Activated CD4-positive, alpha-beta memory T cell treated with anti-CD3 and anti-CD28 coated beads, Interleukin-2, amount 10 ng/mL, durations not matched to agents 7 days and 5 days (primary cell): ENCODE measurements around the gene ELAVL1. TPM values are rescaled to one million over a fixed set of nuclear protein-coding genes. Genes with fewer than 3 reads are reported as not detected.
A peak's percentile ranks its signal among the peaks of the same experiment; 100 is the strongest.

ENCODE experiments used
- CTCF ChIA-PET: fragments of 350-600 bp; sonication (Branson Sonifier 250); formaldehyde crosslinking; loops from one replicate; lab custom pipeline; 2021; ENCODE audit warnings: antibody characterized with exemption, inconsistent platforms; lab: Charles Lee
- POLR2A ChIA-PET: fragments of 350-600 bp; sonication (Branson Sonifier 250); formaldehyde crosslinking; loops from one replicate; lab custom pipeline; 2021; ENCODE audit warnings: antibody characterized with exemption; lab: Charles Lee
- DNase-seq: peaks from one replicate; pipeline ENCODE4 v3.0.0-alpha.2; 2020
- H3K27ac Mint-ChIP-seq: one replicate; pipeline ENCODE4 v1.8.0; 2021; ENCODE audit warnings: mild to moderate bottlenecking, mixed read lengths
- H3K27me3 Mint-ChIP-seq: one replicate; pipeline ENCODE4 v1.8.0; 2021; ENCODE audit warnings: mixed read lengths
- H3K36me3 Mint-ChIP-seq: one replicate; pipeline ENCODE4 v1.8.0; 2021; ENCODE audit warnings: low read depth, mixed read lengths
- H3K4me1 Mint-ChIP-seq: one replicate; pipeline ENCODE4 v1.8.0; 2021; ENCODE audit warnings: mixed read lengths
- H3K4me3 Mint-ChIP-seq: one replicate; pipeline ENCODE4 v1.8.0; 2021; ENCODE audit warnings: mild to moderate bottlenecking, mixed read lengths
- H3K9me3 Mint-ChIP-seq: one replicate; pipeline ENCODE4 v1.8.0; 2021; ENCODE audit warnings: mixed read lengths
- total RNA-seq, 2 experiments: library from RNA; stranded (reverse); gene quantifications; one replicate each; pipeline ENCODE4 v1.2.3, GENCODE V29; 2021

ELAVL1 gene
- total RNA-seq, 2 experiments from 2014 or later: 93.6 to 102 TPM

DNA sequence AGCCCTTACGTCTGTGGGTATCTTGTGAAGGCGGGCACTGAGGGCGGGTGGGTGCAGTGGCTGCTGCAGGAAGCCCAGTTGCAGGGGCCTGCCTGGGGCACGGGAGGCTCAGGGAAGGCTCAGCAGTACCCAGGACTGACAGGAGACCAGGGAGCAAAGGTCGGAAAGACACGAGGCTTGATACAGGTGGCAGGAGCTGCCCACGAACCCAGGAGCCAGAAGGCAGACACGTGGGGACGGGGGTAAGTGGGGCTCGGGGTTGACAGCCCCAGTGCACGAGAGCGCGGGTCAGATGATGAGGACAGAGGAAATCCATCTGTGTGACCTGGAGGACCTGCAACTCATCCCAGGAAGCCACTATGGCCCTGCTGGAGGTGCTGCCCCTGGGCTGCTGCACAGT, 25.3 kb downstream of the ELAVL1 start:
- H3K27ac Mint-ChIP-seq: no peak overlapping the region
- CTCF ChIA-PET: no interaction called here
- no peak for DNase-seq

DNA sequence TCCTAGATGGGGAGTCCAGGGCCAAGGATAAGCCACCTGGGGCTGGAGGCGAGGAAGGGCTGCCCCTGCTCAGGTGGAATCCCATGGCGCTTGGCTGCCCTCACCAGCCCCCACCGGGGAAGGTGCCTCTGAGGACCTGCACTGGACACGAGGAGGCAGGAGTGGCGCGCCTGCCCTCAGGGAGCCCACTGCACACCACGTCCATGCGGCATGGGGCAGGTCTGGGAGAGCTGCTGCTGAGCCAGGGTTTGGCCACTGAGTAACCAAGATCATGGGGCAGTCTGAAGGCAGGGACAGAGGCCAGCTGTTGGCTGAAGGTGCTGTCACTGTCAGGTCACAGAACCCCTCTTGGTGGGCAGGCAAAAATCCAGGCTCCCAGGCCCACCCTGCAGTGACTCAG, 25.9 kb downstream of the ELAVL1 start:
- Mint-ChIP-seq H3K9me3 (no peaks in the 10 kb centered on the region), H3K27me3 (no peaks in the 10 kb centered on the region), H3K27ac (no peak overlapping the region), H3K4me1 (no peaks in the 10 kb centered on the region), H3K4me3 (no peak overlapping the region), H3K36me3 (peaks cover 24% of the 10 kb centered on the region)
- ChIA-PET POLR2A (no interaction called here), CTCF (no interaction called here)
- DNase-seq: no peak

More for the DNA sequence above, 25.3 kb downstream of the ELAVL1 start:
- Mint-ChIP-seq H3K36me3 (peaks cover 22% of the 10 kb centered on the region), H3K4me1 (no peaks in the 10 kb centered on the region), H3K4me3 (no peak overlapping the region), H3K9me3 (no peaks in the 10 kb centered on the region), H3K27me3 (no peaks in the 10 kb centered on the region)
- POLR2A ChIA-PET: no interaction called here

DNA sequence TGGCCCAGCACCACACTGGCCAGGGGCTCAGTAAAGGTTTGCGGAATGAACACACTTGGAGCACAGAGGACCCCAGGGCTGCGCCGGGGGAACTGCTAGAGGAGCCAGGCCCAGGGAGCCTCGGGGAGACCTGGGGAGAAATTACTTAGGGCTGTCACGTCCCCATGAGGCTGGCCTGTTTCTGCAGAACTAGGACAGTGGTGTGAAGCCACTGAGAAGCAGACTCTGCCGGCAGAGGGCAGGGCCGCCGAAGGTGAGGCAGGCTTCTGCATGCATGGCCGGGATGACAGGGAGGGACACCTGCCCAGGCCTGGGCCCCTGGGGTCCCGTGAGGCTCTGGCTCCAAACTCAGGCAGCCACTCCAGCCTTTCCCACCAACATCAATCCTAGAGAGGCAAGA, 26.4 kb downstream of the ELAVL1 start:
- no peaks in the 10 kb centered on the region for H3K27me3 Mint-ChIP-seq
- no peaks in the 10 kb centered on the region for H3K4me1 Mint-ChIP-seq
- DNase-seq: no peak
- ChIA-PET CTCF (no interaction called here), POLR2A (no interaction called here)
- H3K9me3 Mint-ChIP-seq: no peaks in the 10 kb centered on the region
- no peak overlapping the region for H3K27ac Mint-ChIP-seq
- H3K36me3 Mint-ChIP-seq: peaks cover 25% of the 10 kb centered on the region
- no peak overlapping the region for H3K4me3 Mint-ChIP-seq

DNA sequence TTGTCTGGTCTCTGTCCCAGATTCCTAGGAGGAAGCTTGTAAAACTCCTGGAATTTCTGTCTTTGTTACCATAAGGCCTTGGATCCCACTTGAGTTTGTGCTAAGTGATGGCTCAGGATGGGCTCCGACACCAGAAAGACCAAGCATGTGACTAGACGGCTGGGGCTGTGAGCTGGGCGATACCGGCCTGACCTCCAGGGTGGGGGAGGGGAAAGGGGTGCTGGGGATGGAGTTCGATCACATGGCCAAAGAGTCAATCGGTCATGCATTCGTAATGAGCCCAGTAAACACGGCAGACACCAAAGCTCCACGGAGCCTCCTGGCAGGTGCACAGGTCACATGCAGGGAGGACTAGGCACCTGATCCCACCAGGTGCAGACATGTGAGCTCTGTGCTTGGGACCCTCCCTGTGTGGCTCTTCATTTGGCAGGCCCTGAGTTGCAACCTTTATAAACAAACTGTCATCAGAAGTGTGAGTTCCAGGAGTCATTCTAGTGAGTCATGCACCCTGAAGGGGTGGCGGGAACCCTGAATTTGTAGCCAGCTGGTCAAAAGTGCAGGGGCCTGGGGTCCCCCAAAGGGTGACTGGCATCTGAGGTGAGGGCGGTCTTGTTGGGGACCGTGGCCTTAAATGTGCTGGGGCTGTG, 27.1 kb downstream of the ELAVL1 start:
- Mint-ChIP-seq H3K27me3 (no peaks in the 10 kb centered on the region), H3K9me3 (no peaks in the 10 kb centered on the region), H3K27ac (no peak overlapping the region), H3K4me1 (no peaks in the 10 kb centered on the region), H3K36me3 (peaks cover 29% of the 10 kb centered on the region), H3K4me3 (no peak overlapping the region)
- CTCF ChIA-PET: interaction anchor here (1.0 kb wide), 1 partner anchor 35 kb away, joined by 3 read pairs; the partner anchor contains the start of gene TIMM44
- POLR2A ChIA-PET: no interaction called here
- no peak for DNase-seq

DNA sequence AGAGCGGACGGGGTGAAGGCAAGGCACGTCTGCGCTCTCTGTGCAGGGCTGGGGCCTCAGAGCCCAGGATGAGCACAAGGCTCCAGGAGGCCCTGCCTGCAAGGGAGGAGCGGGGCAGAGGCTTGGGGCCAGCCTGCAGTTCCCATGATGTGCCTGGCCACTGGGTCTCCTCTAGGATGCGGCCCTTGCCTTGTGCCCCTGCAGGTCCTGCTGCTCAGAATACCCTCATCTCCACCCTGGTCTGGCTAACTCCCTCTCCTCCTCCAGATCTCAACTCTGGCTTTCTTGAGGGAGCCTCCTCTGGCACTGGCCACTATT, 27.8 kb downstream of the ELAVL1 start:
- ChIA-PET CTCF (interaction anchor here (1.0 kb wide), 1 partner anchor 34 kb away, joined by 3 read pairs; the partner anchor contains the start of gene TIMM44), POLR2A (no interaction called here)
- H3K36me3 Mint-ChIP-seq: peaks cover 29% of the 10 kb centered on the region
- no peak overlapping the region for H3K4me3 Mint-ChIP-seq
- H3K27me3 Mint-ChIP-seq: no peaks in the 10 kb centered on the region
- DNase-seq: no peak
- H3K9me3 Mint-ChIP-seq: no peaks in the 10 kb centered on the region
- no peak overlapping the region for H3K27ac Mint-ChIP-seq
- no peaks in the 10 kb centered on the region for H3K4me1 Mint-ChIP-seq

DNA sequence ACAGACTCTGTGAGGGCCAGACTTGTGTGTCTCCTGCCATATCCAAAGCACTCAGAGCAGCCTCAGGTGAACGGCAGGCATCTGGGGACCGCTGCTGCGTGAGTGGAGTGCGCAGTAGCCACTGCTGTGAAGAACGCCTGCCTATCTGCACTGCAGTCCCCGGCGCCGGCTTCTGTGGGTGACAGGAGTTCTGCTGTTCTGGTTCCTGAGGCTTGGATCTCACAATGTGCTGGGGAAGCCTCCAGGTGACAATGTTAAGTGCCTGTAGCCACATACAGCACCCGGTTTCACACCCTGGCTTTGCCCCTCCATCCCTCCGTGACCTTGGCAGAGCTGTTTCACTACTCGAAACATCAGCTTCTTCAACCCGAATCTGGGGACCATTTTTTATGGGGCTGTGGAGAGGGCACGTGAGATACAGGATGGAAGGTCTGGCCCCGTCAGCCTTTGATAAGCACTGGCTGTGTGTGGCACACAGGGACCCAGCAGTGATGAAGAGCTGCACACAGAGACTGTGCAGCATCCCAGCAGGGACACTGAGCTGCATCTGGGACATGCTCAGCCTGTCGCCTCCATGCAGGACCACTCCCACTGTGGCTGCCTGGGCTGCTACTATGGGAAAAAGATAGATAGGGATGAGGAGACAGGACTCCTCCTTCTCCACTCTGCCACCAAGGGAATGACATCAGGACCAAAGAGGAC, 28.3 kb downstream of the ELAVL1 start:
- no peak overlapping the region for H3K27ac Mint-ChIP-seq
- peaks cover 29% of the 10 kb centered on the region for H3K36me3 Mint-ChIP-seq
- CTCF ChIA-PET: interaction anchor here (1.0 kb wide), 1 partner anchor 33 kb away, joined by 3 read pairs; the partner anchor contains the start of gene TIMM44
- POLR2A ChIA-PET: no interaction called here
- no peak for DNase-seq
- no peaks in the 10 kb centered on the region for H3K27me3 Mint-ChIP-seq
- no peak overlapping the region for H3K4me3 Mint-ChIP-seq
- no peaks in the 10 kb centered on the region for H3K9me3 Mint-ChIP-seq
- H3K4me1 Mint-ChIP-seq: no peaks in the 10 kb centered on the region

DNA sequence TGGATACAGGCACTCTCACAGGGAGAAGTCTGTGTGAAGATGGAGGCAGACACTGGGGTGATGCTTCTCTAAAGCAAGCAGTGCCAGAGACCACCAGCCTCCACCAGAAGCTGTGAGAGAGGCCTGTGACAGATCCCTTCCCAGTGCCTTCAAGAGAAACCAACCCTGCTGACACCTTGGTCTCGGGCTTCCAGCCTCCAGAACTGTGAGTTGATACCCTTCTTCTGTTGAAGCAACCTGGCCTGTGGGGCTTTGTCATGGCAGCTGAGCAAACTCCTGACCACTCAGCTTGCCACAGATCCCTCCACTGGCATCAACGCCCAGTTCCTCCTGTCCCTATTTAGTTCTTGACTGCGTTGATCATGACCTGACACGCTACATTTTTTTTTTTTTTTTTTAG, 29.0 kb downstream of the ELAVL1 start:
- DNase-seq: no peak
- Mint-ChIP-seq H3K36me3 (peaks cover 29% of the 10 kb centered on the region), H3K4me1 (no peaks in the 10 kb centered on the region), H3K27me3 (no peaks in the 10 kb centered on the region), H3K4me3 (no peak overlapping the region), H3K27ac (no peak overlapping the region), H3K9me3 (no peaks in the 10 kb centered on the region)
- ChIA-PET CTCF (no interaction called here), POLR2A (no interaction called here)

DNA sequence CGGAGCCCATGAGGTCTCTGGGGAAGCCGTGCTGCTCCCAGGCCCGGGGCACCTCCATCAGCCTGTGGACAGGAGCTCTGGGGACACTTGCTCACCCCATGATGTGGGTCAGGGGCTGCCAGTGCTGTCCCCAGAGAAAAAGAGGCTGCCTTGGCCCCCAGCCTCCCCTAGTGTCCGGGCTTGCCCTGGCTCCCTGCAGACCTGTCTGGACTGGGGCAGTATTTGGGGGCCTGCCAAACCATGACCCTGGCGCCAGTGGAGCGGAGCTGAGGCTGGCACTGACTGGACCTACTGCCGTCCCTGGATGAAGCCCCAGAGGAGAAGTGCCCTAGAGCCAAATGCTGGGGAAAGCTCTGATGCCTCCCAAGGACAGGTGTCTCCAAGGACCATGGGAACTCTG, 30.4 kb downstream of the ELAVL1 start:
- Mint-ChIP-seq H3K36me3 (peaks cover 26% of the 10 kb centered on the region), H3K27me3 (no peaks in the 10 kb centered on the region), H3K9me3 (no peaks in the 10 kb centered on the region), H3K27ac (no peak overlapping the region), H3K4me3 (no peak overlapping the region), H3K4me1 (no peaks in the 10 kb centered on the region)
- ChIA-PET CTCF (no interaction called here), POLR2A (no interaction called here)
- DNase-seq: no peak

DNA sequence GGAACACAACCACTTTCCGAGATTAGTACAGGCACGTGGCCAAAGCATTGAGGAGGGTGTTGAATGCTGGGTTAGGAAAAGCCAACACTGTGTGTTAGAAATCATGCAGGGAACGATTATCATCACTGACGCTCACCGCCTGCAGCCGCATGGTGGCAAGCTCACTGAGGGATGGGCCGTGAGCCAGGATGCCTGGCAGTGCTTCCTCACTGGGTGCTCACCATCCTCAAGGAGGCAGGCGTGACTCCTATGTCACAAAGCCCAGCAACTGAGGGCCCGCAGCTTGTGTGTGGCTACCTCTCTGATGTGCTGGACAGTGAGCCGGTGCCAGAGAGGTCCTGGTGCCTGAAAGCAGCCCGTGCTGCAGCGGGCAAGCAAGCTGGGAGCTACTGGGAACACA, 31.6 kb downstream of the ELAVL1 start:
- H3K27me3 Mint-ChIP-seq: no peaks in the 10 kb centered on the region
- H3K27ac Mint-ChIP-seq: no peak overlapping the region
- POLR2A ChIA-PET: no interaction called here
- no peak overlapping the region for H3K4me3 Mint-ChIP-seq
- CTCF ChIA-PET: no interaction called here
- peaks cover 24% of the 10 kb centered on the region for H3K36me3 Mint-ChIP-seq
- H3K9me3 Mint-ChIP-seq: no peaks in the 10 kb centered on the region
- no peak for DNase-seq
- H3K4me1 Mint-ChIP-seq: no peaks in the 10 kb centered on the region

DNA sequence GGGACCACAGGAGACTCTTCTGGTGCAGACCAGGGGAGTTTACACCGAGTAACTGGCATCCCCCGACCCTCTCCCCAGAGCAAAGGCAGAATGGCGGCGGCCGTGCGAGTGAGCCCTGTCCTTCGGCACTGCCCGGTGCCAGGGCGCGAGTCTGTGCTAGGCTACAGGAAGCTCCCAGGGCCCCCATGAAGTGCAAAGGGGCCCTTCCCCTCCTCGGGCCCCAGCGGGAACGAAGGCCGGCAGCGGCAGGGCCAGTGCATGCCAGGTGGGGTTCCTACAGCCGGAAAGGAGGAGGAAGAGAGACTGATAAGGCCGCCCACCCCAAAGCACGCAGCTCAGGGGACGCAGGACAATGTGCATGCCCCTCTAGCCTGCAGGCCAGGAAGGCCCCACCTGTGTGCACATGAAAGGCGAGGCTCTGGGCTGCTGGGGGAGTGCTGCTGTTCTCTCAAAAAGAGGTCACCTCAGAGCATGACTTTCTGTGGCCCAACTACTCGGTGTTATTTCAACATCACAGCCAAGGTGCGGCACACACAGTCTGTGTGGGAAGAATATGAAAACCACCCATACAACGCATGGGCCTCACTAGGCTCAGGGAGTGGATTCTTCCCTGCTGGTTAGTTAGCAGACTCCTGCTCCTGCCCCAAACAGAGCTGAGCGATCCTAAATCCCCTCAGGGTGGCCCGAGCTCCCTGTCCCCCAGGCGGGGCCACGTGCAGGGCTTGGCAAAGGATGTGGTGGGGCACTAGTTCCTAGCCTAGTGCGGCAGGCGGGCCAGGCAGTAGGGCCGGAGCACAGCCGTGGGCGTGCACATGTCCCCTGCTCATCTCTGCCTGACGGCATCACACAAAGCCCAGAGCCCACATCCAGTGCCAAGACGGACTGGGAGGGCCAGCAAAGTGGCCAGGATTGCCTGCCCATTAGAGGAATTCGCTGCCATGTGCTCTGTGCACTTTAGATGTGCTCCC, 33.6 kb downstream of the ELAVL1 start:
- ChIA-PET CTCF (interaction anchor here (1.1 to 4.4 kb wide), 3 partner anchors 17 to 31 kb away, joined by 3 to 25 read pairs (median 23); partner anchors contain the start of gene TIMM44), POLR2A (no interaction called here)
- DNase-seq: no peak
- Mint-ChIP-seq H3K4me1 (no peaks in the 10 kb centered on the region), H3K27me3 (no peaks in the 10 kb centered on the region), H3K36me3 (peaks cover 28% of the 10 kb centered on the region), H3K4me3 (no peak overlapping the region), H3K9me3 (no peaks in the 10 kb centered on the region), H3K27ac (no peak overlapping the region)

DNA sequence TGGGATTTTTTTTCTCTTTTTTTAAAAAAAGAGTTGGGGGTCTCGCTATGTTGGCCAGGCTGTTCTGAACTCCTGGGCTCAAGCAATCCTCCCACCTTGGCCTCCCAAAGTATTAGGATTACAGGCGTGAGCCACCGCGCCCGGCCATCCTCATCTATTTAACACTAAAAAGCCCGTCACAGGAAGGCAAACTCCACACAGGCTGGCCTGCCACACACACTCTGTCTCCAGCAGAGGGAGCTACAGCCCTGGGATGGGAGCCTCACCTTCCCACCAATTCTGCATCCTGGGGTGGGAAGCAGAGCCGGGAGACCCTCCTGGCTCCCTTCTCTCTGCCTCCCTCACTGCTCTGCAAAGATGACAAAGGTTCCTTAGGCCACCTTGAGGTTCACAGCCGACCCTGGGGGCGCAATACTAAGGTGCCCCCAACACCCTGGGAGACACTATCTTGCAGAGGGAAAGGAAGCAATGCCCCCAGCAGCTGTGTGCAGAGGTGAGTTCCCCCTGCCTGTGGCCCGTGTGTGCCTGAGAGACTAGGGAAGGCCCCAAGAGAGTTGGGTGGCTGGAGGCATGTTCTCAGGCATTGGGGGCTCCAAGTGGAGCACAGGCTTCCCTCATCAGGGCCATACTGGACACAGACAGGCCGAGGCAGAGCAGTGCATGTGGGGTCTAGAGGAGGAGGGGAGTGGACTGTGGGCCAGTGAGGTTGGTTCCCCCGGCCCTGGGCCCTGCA, 34.6 kb downstream of the ELAVL1 start:
- CTCF ChIA-PET: interaction anchor here (1.1 to 4.4 kb wide), 3 partner anchors 18 to 31 kb away, joined by 3 to 25 read pairs (median 23); partner anchors contain the start of gene TIMM44

DNA sequence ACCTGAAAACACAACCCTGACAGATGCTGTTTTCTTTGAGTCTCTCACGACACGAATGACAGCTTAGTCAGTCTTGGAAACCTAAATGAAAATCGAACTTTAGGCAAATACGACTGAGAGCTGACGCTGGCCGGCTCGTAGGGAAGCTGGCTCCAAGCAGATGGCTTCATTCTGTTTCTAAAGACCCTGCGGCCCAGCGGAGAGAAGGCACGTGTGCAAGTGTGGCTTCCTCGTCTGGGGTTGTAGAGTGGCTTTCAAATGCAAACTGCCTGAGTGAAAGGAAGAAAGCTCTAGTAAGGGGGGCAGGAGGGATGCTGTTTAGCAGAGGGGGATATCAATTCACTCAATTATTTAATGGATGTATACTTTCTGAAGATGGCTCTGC, 35.9 kb downstream of the ELAVL1 start:
- Mint-ChIP-seq H3K4me1 (peaks cover 1% of the 10 kb centered on the region), H3K27me3 (no peaks in the 10 kb centered on the region), H3K9me3 (no peaks in the 10 kb centered on the region), H3K36me3 (peaks cover 27% of the 10 kb centered on the region), H3K4me3 (no peak overlapping the region), H3K27ac (no peak overlapping the region)
- POLR2A ChIA-PET: no interaction called here
- CTCF ChIA-PET: interaction anchor here (3.4 to 4.4 kb wide), 2 partner anchors 25 to 33 kb away, joined by 23 to 25 read pairs; partner anchors contain the start of gene TIMM44
- DNase-seq: no peak

More for the DNA sequence above, 34.6 kb downstream of the ELAVL1 start:
- no peaks in the 10 kb centered on the region for H3K9me3 Mint-ChIP-seq
- no peaks in the 10 kb centered on the region for H3K27me3 Mint-ChIP-seq
- H3K36me3 Mint-ChIP-seq: peaks cover 33% of the 10 kb centered on the region
- peak; percentile 28 for DNase-seq
- no peak overlapping the region for H3K4me3 Mint-ChIP-seq
- H3K27ac Mint-ChIP-seq: no peak overlapping the region
- peaks cover 1% of the 10 kb centered on the region for H3K4me1 Mint-ChIP-seq
- POLR2A ChIA-PET: no interaction called here
